Peyer's patch (tissue), 4 donors: ENCODE measurements around the gene SGPP2. TPM values are rescaled to one million over a fixed set of nuclear protein-coding genes. Genes with fewer than 3 reads are reported as not detected.

ENCODE experiments used
- DNase-seq, 3 donors: peaks; one replicate each; pipeline ENCODE4 v3.0.0-alpha.2; 2017 to 2019
- H3K27ac ChIP-seq, 4 donors: fragments of 200-600 bp; sonication (generic); one replicate each; pipeline ENCODE4 v1.5.1; 2016 to 2019
- H3K27me3 ChIP-seq, 2 donors: fragments of 200-600 bp; sonication (generic); one replicate each; pipeline ENCODE4 v1.5.1; 2019
- H3K36me3 ChIP-seq, 3 donors: fragments of 200-600 bp; sonication (generic); one replicate each; pipeline ENCODE4 v1.5.1; 2016 to 2019
- H3K4me1 ChIP-seq, 4 donors: fragments of 200-600 bp; sonication (generic); one replicate each; pipeline ENCODE4 v1.5.1; 2016 to 2019
- H3K4me3 ChIP-seq, 4 donors: fragments of 200-600 bp; sonication (generic); 1 replicate in 3 of 4; 2 replicates in 1 of 4; pipeline ENCODE4 v1.5.1; 2016 to 2019; ENCODE audit warnings: mild to moderate bottlenecking in 1 of 4
- H3K9me3 ChIP-seq, 4 donors: fragments of 200-600 bp; sonication (generic); one replicate each; pipeline ENCODE4 v1.5.1; 2016 to 2019; ENCODE audit warnings: mild to moderate bottlenecking in 1 of 4
- POLR2A ChIP-seq, 2 donors: fragments of 450-650 bp; IDR thresholded peaks; one replicate each; pipeline ENCODE4 v1.5.1; 2017; ENCODE audit warnings: antibody characterized with exemption in 2 of 2, mild to moderate bottlenecking in 2 of 2, moderate library complexity in 2 of 2
- total RNA-seq, 4 donors: library from RNA; depleted of rRNA; stranded (reverse); fragments of >200 nt; gene quantifications; one replicate each; pipeline ENCODE4 v1.1.0, GENCODE V29; 2016
- TF ChIP-seq, protein P1 (sequence below), 6 experiments: fragments of 450-650 bp in 4 of 6; fragments of 200-600 bp in 2 of 6; sonication (generic) in 1 of 6; IDR thresholded peaks; one replicate each; pipeline ENCODE4 v1.5.1; 2017 to 2019; ENCODE audit warnings: antibody characterized with exemption in 6 of 6, mild to moderate bottlenecking in 3 of 6, moderate library complexity in 1 of 6

SGPP2 gene
- total RNA-seq, 4 donors from 2014 or later = 10.7 to 50.3 (median 46.9) TPM

DNA sequence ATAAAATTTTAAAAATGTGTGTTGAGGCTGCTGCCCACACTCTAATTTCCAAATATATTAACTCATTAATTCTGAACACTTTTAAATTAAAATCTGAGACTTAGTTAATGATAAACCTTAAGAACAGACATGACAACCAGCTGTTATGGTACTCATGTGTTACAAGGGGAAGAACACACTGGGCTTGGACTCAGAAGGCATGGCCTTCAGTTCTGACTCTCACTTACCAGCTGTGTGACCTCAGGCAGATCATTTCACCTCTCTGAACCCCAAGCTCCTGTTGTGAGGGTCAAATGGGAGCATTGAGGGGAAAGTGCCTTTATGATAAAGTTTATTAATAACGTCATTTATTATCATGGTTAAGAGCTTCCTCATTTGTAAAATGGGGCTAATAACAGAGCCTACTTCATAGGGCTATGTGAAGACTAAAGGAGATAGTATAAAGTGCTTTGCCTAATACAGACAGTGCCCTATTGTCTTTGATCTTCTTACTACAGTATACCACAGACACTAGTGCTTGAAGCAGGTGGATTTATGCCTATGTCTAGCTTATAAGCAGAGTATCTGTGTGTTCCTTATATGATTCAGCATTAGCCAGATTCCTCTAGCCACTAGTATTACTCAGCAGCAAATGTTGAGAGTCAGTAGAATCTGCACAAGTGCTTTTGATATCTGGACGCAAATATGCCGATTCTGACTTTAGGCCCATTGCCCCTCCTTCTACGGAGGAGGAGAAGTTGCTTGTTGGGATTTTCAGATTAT is 99.6 kb downstream of the SGPP2 start:
- no peak for TF ChIP-seq POLR2A (IDR thresholded peaks at IDR 0.05)
- TF ChIP-seq, protein P1, sequence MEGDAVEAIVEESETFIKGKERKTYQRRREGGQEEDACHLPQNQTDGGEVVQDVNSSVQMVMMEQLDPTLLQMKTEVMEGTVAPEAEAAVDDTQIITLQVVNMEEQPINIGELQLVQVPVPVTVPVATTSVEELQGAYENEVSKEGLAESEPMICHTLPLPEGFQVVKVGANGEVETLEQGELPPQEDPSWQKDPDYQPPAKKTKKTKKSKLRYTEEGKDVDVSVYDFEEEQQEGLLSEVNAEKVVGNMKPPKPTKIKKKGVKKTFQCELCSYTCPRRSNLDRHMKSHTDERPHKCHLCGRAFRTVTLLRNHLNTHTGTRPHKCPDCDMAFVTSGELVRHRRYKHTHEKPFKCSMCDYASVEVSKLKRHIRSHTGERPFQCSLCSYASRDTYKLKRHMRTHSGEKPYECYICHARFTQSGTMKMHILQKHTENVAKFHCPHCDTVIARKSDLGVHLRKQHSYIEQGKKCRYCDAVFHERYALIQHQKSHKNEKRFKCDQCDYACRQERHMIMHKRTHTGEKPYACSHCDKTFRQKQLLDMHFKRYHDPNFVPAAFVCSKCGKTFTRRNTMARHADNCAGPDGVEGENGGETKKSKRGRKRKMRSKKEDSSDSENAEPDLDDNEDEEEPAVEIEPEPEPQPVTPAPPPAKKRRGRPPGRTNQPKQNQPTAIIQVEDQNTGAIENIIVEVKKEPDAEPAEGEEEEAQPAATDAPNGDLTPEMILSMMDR (IDR thresholded peaks at IDR 0.05) = no peak
- Histone ChIP-seq H3K36me3 (peaks cover 0 to 6% (median 0%) of the 10 kb centered on the region in 3 donors), H3K4me1 (peaks cover 0 to 1% (median 0%) of the 10 kb centered on the region in 4 donors), H3K27me3 (no peaks in the 10 kb centered on the region), H3K9me3 (no peaks in the 10 kb centered on the region), H3K4me3 (no peak overlapping the region), H3K27ac (no peak overlapping the region)
- DNase-seq = no peak

DNA sequence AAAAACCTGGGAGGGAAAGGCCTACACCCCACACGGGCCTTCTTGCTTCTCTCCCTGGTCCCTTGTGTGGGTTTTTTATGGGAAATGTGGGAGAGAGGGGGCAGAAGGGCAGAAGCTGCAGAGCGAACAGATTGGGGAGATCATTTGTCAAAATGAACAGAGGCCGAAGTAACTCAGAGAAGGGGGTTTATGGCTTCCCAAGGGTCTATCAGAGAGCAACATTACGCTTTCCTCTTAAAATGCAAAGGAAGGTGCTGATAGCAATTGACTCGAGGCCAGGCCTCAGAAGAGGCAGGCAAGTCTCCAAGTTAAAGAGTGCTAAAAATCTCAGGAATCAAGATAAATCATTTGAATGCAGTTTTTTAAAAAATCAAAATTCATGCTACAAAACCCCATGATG is 101.5 kb downstream of the SGPP2 start:
- H3K9me3 ChIP-seq = no peaks in the 10 kb centered on the region
- no peak for DNase-seq
- no peak overlapping the region for H3K27ac ChIP-seq
- no peak for TF ChIP-seq POLR2A (IDR thresholded peaks at IDR 0.05)
- TF ChIP-seq, protein P1 (IDR thresholded peaks at IDR 0.05) = no peak
- H3K27me3 ChIP-seq = no peaks in the 10 kb centered on the region
- H3K36me3 ChIP-seq = peaks cover 0 to 6% (median 0%) of the 10 kb centered on the region in 3 donors
- no peaks in the 10 kb centered on the region for H3K4me1 ChIP-seq
- no peak overlapping the region for H3K4me3 ChIP-seq

DNA sequence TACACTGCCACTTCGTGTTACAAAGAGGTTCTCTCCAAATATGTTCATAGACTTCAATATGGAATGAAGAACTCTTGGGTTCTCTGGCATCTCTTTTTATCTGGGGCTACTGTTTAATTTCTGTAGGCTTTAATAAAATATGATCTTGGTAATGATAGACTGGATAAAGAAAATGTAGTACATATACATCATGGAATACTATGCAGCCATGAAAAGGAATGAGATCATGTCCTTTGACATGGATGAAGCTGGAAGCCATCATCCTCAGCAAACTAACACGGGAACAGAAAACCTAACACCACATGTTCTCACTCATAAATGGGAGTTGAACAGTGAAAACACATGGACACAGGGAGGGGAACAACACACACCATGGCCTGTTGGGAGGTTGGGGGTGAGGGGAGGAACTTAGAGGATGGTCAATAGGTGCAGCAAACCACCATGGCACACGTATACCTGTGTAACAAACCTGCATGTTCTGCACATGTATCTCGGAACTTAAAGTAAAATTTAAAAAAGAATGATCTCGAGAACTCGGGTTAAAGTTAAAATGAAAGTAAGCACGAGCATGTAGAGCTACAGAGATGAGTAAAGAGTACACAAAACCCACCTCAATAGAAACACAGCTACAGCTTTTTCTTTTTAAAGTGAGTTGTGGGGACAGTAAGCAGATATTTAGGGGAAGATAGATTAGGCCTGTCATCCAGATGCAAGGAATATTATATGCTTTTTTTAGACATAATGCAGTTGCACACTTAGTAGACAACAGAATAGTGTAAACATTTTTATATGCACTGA is 102.3 kb downstream of the SGPP2 start:
- Histone ChIP-seq H3K4me1 (no peaks in the 10 kb centered on the region), H3K27me3 (no peaks in the 10 kb centered on the region), H3K36me3 (peaks cover 0 to 6% (median 0%) of the 10 kb centered on the region in 3 donors), H3K4me3 (no peak overlapping the region), H3K27ac (no peak overlapping the region), H3K9me3 (no peaks in the 10 kb centered on the region)
- TF ChIP-seq POLR2A (IDR thresholded peaks at IDR 0.05) = no peak
- TF ChIP-seq, protein P1 (IDR thresholded peaks at IDR 0.05) = no peak
- DNase-seq = no peak

DNA sequence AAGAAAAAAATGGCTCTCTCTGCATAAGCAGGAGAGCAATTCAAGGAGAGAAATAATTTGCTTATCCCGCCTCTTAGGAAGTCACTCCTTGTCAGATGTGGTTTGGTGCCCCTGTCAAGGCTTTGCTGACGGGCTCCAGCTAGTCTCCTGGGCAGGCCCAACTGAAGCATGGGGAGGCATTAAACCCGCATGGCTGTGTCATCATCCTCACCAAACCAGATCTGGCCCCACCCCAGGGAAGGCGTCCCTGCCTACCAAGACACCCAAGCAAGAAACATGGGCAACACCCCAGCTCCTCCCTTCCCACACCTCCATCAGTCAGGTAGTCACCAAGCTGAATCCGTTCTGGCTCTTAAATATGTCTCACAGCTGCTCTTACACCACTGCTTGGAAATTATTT is 108.0 kb downstream of the SGPP2 start:
- no peaks in the 10 kb centered on the region for H3K27me3 ChIP-seq

GRCh38 chr2:222535477-222535876 is 111.1 kb downstream of the SGPP2 start:
- DNase-seq = no peak
- peaks cover 0 to 4% (median 0%) of the 10 kb centered on the region in 3 donors for H3K36me3 ChIP-seq
- no peaks in the 10 kb centered on the region for H3K4me1 ChIP-seq
- H3K9me3 ChIP-seq = no peaks in the 10 kb centered on the region
- H3K27ac ChIP-seq = no peak overlapping the region
- H3K27me3 ChIP-seq = no peaks in the 10 kb centered on the region
- TF ChIP-seq POLR2A (IDR thresholded peaks at IDR 0.05) = no peak
- TF ChIP-seq, protein P1 (IDR thresholded peaks at IDR 0.05) = no peak
- H3K4me3 ChIP-seq = no peak overlapping the region

More for the DNA sequence above, 108.0 kb downstream of the SGPP2 start:
- no peak for DNase-seq
- H3K9me3 ChIP-seq = no peaks in the 10 kb centered on the region
- H3K36me3 ChIP-seq = peaks cover 0 to 4% (median 0%) of the 10 kb centered on the region in 3 donors
- no peak overlapping the region for H3K27ac ChIP-seq
- no peaks in the 10 kb centered on the region for H3K4me1 ChIP-seq
- H3K4me3 ChIP-seq = no peak overlapping the region
- TF ChIP-seq POLR2A (IDR thresholded peaks at IDR 0.05) = no peak
- TF ChIP-seq, protein P1 (IDR thresholded peaks at IDR 0.05) = no peak
